GM12878 (cell line): ENCODE measurements around the gene MTFR2.

Experiments
- CBFB ChIP-seq: IDR thresholded peaks from 2 replicates; pipeline ENCODE4 v1.6.1; 2016; ENCODE audit warnings: antibody characterized with exemption, low read depth
- CBX5 ChIP-seq: sonication (generic); IDR thresholded peaks from 2 replicates; pipeline ENCODE4 v1.6.1; 2016; ENCODE audit warnings: low read depth, moderate library complexity, mild to moderate bottlenecking, inconsistent platforms
- CHD2 ChIP-seq: IDR thresholded peaks from 2 replicates; pipeline ENCODE4 v1.6.1; 2011; ENCODE audit warnings: low read depth, low read length, improper control_type of control experiment, borderline replicate concordance
- CTCF ChIP-seq, 3 experiments: IDR thresholded peaks in 2 of 3; conservative IDR thresholded peaks in 1 of 3; 2 replicates each; pipeline ENCODE4 v1.5.1; 2011; ENCODE audit warnings: low read depth in 3 of 3, low read length in 3 of 3, mild to moderate bottlenecking in 3 of 3, control low read depth in 2 of 3, moderate library complexity in 2 of 3, inconsistent platforms in 1 of 3, mixed read lengths in 1 of 3; ENCODE audit not compliant: control insufficient read depth in 2 of 3, insufficient read depth in 1 of 3; ENCODE audit errors: extremely low read depth in 1 of 3
- SIX5 ChIP-seq: IDR thresholded peaks from 2 replicates; pipeline ENCODE4 v1.6.1; 2011; ENCODE audit warnings: mild to moderate bottlenecking, low read depth, low read length, moderate library complexity; ENCODE audit not compliant: severe bottlenecking
- STAT1 ChIP-seq: fragments of 450-650 bp; conservative IDR thresholded peaks from 2 replicates; pipeline ENCODE4 v1.6.1; 2014; ENCODE audit warnings: antibody characterized with exemption, mild to moderate bottlenecking

GRCh38 chr6:136290410-136291010 is 40.4 kb upstream of the MTFR2 start:
- TF ChIP-seq CBX5 (no peak), CBFB (no peak), STAT1 (no peak), SIX5 (no peak), CHD2 (no peak), CTCF (IDR thresholded peaks at IDR 0.05 in 2 of 3, conservative IDR thresholded peaks at IDR 0.05 in 1 of 3; ENCODE audit: control insufficient read depth in 2 of 3, extremely low read depth in 1 of 3, insufficient read depth in 1 of 3, low read depth in 3 of 3, low read length in 3 of 3) (no peak)
